ENCODE data around the gene CCDC200.
"Not testable (repeated sequence)": the region's sequence is repeated elsewhere in the genome, so short reads cannot be mapped to it uniquely, and the experiment has no call there.

DNA sequence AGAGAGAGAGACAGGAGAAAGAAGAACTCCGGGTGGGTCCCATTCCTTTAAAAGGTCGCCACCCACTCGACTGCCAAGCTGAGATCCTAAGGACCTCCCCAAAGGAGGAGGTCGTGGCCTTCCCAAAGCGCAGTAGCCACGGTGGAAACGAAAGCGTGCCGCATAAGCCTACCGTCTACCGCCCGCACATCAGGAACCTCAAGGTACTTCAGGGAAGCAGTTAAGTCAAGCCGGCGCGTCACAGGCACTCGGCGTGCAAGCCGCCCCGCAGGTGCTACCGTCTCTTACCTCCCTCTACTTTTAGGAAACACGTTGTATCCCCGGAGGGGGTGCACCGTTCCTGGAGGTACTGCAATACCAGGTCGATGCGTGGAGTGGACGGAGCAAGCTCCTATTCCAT lies 11.2 kb upstream of the CCDC200 start:
- TF ChIP-seq, protein P1, sequence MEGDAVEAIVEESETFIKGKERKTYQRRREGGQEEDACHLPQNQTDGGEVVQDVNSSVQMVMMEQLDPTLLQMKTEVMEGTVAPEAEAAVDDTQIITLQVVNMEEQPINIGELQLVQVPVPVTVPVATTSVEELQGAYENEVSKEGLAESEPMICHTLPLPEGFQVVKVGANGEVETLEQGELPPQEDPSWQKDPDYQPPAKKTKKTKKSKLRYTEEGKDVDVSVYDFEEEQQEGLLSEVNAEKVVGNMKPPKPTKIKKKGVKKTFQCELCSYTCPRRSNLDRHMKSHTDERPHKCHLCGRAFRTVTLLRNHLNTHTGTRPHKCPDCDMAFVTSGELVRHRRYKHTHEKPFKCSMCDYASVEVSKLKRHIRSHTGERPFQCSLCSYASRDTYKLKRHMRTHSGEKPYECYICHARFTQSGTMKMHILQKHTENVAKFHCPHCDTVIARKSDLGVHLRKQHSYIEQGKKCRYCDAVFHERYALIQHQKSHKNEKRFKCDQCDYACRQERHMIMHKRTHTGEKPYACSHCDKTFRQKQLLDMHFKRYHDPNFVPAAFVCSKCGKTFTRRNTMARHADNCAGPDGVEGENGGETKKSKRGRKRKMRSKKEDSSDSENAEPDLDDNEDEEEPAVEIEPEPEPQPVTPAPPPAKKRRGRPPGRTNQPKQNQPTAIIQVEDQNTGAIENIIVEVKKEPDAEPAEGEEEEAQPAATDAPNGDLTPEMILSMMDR (IDR thresholded peaks at IDR 0.05; ENCODE audit: low read depth, low read length, poor library complexity, severe bottlenecking): not testable (repeated sequence)
- not testable (repeated sequence) for TF ChIP-seq EZH2phosphoT487 (IDR thresholded peaks at IDR 0.05; ENCODE audit: borderline replicate concordance, low read length)

Measured in DOHH2 (cell line).